ENCODE results near the gene L2HGDH. TPM values are rescaled to one million over a fixed set of nuclear protein-coding genes. Genes with fewer than 3 reads are reported as not detected.
A peak's percentile ranks its signal among the peaks of the same experiment; 100 is the strongest.

The L2HGDH gene
- total and polyA plus RNA-seq, 10 of the 15 experiments (the other 5 are each of a cell fraction or from before 2014, with no cell fraction given), result 2.6 to 18.3 (median 13.5) TPM

DNA sequence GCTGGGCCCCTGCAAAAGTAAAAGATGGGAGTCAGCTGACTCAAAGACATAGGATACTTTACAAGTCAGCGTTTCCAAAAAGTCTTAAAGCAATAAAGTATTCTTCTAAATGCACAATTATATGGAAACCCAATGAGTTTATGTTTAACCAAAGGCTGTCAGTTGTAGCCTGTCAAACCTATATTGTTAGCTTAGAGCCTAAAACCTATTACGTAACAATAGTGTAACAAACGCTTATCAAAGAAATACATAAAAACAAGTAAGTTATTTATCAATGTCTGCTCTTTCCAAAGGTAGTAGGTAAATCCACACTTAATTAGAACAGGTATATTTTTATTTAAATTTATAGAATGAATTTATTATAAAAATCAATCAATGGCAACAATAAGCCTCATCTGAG lies 64.8 kb downstream of the L2HGDH start (continued):
- TF ChIP-seq PRDM15 (CRISPR knock-in tag; IDR thresholded peaks at IDR 0.05) (no peak), CHD4 (IDR thresholded peaks at IDR 0.05) (no peak)

DNA sequence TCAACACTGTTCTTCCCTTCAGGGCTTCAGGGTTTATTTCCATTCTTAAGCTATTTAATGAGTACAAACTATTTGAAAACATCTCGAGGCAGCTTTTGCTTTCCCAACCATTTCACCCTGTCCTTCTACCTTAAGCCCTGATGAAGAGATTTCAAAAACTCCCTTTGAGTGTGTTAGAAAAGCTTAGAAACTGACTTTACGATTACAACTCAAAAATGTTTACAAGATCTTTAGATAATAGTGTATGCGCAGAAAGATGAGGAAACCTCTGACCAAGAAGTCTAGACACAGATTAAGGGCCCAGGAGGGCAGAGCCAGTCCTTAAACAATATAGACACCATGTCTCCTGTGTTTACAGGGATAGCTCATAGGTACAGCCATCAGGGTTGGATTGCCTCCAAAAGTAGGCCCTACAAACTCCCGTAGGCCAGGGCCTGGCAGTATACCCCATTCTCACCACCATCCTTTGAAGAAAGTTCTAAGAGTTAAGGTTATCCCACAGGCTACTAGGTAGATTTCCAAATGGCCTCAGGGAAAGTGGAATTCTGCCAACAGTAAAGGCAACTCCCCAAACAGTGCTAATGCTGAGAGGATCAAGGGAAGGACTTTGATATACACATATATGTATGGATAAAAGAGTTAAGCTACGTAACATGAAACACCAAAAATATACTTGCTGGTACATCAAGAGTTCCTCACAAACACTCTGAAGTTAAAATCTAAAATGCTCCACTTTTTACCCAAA lies 69.3 kb downstream of the L2HGDH start:
- 98% methylated on average over 5 of the region's 5 CpGs for WGBS (ENCODE audit: insufficient coverage, insufficient replicate concordance, low lambda C conversion rate, missing lambda C conversion rate)
- DNase-seq (ENCODE audit: low read depth, low spot score) (no peak), FAIRE-seq (peak; percentile 23), ATAC-seq (no peak)
- ChIA-PET CTCF (no interaction called here), POLR2A (no interaction called here), SMC1A (ENCODE audit: uncharacterized antibody, unreplicated experiment) (no interaction called here), RAD21 (ENCODE audit: unreplicated experiment) (no interaction called here)
- Histone ChIP-seq H4K20me1 (ENCODE audit: control insufficient read depth, insufficient read depth) (no peaks in the 10 kb centered on the region), H2AFZ (ENCODE audit: control insufficient read depth, low read depth, low read length) (no peak overlapping the region), H3K27me3 (replicated peaks in 1 of 2; ENCODE audit: control insufficient read depth in 2 of 2, insufficient read depth in 2 of 2, low read length in 1 of 2) (no peaks in the 10 kb centered on the region), H3K79me2 (ENCODE audit: control insufficient read depth, insufficient read depth, low read length) (no peaks in the 10 kb centered on the region), H3K27ac (ENCODE audit: control insufficient read depth, insufficient read depth) (no peak overlapping the region), H3K36me3 (ENCODE audit: control insufficient read depth in 2 of 2, insufficient read depth in 2 of 2, low read length in 1 of 2) (no peaks in the 10 kb centered on the region), H3K9ac (ENCODE audit: control insufficient read depth, insufficient read depth, low read length) (no peak overlapping the region), H3K4me2 (ENCODE audit: control insufficient read depth, insufficient read depth) (no peak overlapping the region), H3K4me3 (no peak overlapping the region), H3K4me1 (ENCODE audit: control insufficient read depth, insufficient read depth, low read length) (peaks cover under 1% of the 10 kb centered on the region; the same call in 1 of the 2 replicates), H3K9me3 (replicated peaks; ENCODE audit: control insufficient read depth, insufficient read depth, low read length) (no peaks in the 10 kb centered on the region)
- in situ Hi-C loops (cut with MboI) (no loop called here), intact Hi-C loops (cut with micrococcal nuclease; ENCODE audit: unreplicated experiment) (no loop called here)
- BruUV-seq (replicated peaks), result no TSS peak
- TF ChIP-seq NBN (IDR thresholded peaks at IDR 0.05) (no peak), POLR2AphosphoS5 (IDR thresholded peaks at IDR 0.05; ENCODE audit: low read length) (no peak), HDGF (IDR thresholded peaks at IDR 0.05) (no peak), FOXM1 (IDR thresholded peaks at IDR 0.05; ENCODE audit: low read depth, low read length) (no peak), TARDBP (IDR thresholded peaks at IDR 0.05; ENCODE audit: borderline replicate concordance) (no peak), RAD51 (IDR thresholded peaks at IDR 0.05) (no peak), NFXL1 (IDR thresholded peaks at IDR 0.05; ENCODE audit: borderline replicate concordance) (no peak), GATAD2B (conservative IDR thresholded peaks at IDR 0.05; ENCODE audit: low read depth) (no peak), CEBPB (IDR thresholded peaks at IDR 0.05; ENCODE audit: borderline replicate concordance in 1 of 2, low read depth in 2 of 2, low read length in 2 of 2) (no peak), MTA3 (IDR thresholded peaks at IDR 0.05; ENCODE audit: borderline replicate concordance, low read length) (no peak), CTCF (IDR thresholded peaks at IDR 0.05 in 2 of 3, conservative IDR thresholded peaks at IDR 0.05 in 1 of 3; ENCODE audit: control insufficient read depth in 2 of 3, extremely low read depth in 1 of 3, insufficient read depth in 1 of 3, low read depth in 3 of 3, low read length in 3 of 3) (no peak)
- TF ChIP-seq, protein P1, sequence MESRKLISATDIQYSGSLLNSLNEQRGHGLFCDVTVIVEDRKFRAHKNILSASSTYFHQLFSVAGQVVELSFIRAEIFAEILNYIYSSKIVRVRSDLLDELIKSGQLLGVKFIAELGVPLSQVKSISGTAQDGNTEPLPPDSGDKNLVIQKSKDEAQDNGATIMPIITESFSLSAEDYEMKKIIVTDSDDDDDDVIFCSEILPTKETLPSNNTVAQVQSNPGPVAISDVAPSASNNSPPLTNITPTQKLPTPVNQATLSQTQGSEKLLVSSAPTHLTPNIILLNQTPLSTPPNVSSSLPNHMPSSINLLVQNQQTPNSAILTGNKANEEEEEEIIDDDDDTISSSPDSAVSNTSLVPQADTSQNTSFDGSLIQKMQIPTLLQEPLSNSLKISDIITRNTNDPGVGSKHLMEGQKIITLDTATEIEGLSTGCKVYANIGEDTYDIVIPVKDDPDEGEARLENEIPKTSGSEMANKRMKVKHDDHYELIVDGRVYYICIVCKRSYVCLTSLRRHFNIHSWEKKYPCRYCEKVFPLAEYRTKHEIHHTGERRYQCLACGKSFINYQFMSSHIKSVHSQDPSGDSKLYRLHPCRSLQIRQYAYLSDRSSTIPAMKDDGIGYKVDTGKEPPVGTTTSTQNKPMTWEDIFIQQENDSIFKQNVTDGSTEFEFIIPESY (IDR thresholded peaks at IDR 0.05), result no peak
- TF ChIP-seq, protein P2, sequence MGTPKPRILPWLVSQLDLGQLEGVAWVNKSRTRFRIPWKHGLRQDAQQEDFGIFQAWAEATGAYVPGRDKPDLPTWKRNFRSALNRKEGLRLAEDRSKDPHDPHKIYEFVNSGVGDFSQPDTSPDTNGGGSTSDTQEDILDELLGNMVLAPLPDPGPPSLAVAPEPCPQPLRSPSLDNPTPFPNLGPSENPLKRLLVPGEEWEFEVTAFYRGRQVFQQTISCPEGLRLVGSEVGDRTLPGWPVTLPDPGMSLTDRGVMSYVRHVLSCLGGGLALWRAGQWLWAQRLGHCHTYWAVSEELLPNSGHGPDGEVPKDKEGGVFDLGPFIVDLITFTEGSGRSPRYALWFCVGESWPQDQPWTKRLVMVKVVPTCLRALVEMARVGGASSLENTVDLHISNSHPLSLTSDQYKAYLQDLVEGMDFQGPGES (IDR thresholded peaks at IDR 0.05), result no peak
